GM21619 (cell line): ENCODE data around the gene PLA2G2F.
"Not testable (repeated sequence)": the region's sequence is repeated elsewhere in the genome, so short reads cannot be mapped to it uniquely, and the experiment has no call there.

ENCODE experiments used
- ATAC-seq: cut with Tn5 transposase; IDR thresholded peaks from one replicate; pipeline ENCODE4 v1.9.1; 2021; ENCODE audit not compliant: unreplicated experiment

Gene PLA2G2F

GRCh38 chr1:20112279-20113000 lies 26.7 kb upstream of the PLA2G2F start:
- no peak for ATAC-seq

- no peak for ATAC-seq
Observed at GRCh38 chr1:20114021-20114648, 25.0 kb upstream of the PLA2G2F start.

- no peak for ATAC-seq
Observed at GRCh38 chr1:20115479-20115878, 23.6 kb upstream of the PLA2G2F start.

- ATAC-seq: no peak
Observed at GRCh38 chr1:20115916-20116315, 23.2 kb upstream of the PLA2G2F start.

- ATAC-seq: no peak
Observed at GRCh38 chr1:20117236-20117635, 21.9 kb upstream of the PLA2G2F start.

GRCh38 chr1:20119347-20119746 lies 19.8 kb upstream of the PLA2G2F start, which contains the start of gene PLA2G2D:
Gene PLA2G2D, minus strand, starts transcription at chr1:20119536. Its CDS starts 38 bp downstream, at chr1:20119498.
- no peak for ATAC-seq

GRCh38 chr1:20120796-20121195 lies 18.3 kb upstream of the PLA2G2F start:
- ATAC-seq: no peak

- no peak for ATAC-seq
Observed at GRCh38 chr1:20123722-20124455, 15.2 kb upstream of the PLA2G2F start.

GRCh38 chr1:20124456-20125057 lies 14.6 kb upstream of the PLA2G2F start:
- no peak for ATAC-seq

GRCh38 chr1:20125100-20125499 lies 14.0 kb upstream of the PLA2G2F start:
- ATAC-seq: no peak

GRCh38 chr1:20126041-20126805 lies 12.9 kb upstream of the PLA2G2F start:
- peak; percentile 59 for ATAC-seq

- ATAC-seq: no peak
Observed at GRCh38 chr1:20126806-20127440, 12.2 kb upstream of the PLA2G2F start.

GRCh38 chr1:20130518-20130917 lies 8.6 kb upstream of the PLA2G2F start:
- not testable (repeated sequence) for ATAC-seq

- no peak for ATAC-seq
Observed at GRCh38 chr1:20134995-20135394, 4.1 kb upstream of the PLA2G2F start.

GRCh38 chr1:20136249-20136648 lies 2.9 kb upstream of the PLA2G2F start:
- no peak for ATAC-seq

GRCh38 chr1:20137055-20137454 lies 2.1 kb upstream of the PLA2G2F start:
- ATAC-seq: no peak

GRCh38 chr1:20137604-20138003 lies 1.5 kb upstream of the PLA2G2F start:
- ATAC-seq: no peak

- ATAC-seq: no peak
Observed at GRCh38 chr1:20138346-20138745, 777 bp upstream of the PLA2G2F start.

GRCh38 chr1:20139776-20140612 lies 871 bp downstream of the PLA2G2F start:
- ATAC-seq: no peak
